ENCODE measurements around the gene HNRNPM. TPM values are rescaled to one million over a fixed set of nuclear protein-coding genes. Genes with fewer than 3 reads are reported as not detected.

HNRNPM gene
- total RNA-seq, 1 experiment from 2014 or later: 204 TPM

GRCh38 chr19:8526345-8527091 lies 81.7 kb downstream of the HNRNPM start:
- no peak for TF ChIP-seq CTCF (IDR thresholded peaks at IDR 0.05; ENCODE audit: unreplicated experiment)
- Mint-ChIP-seq H3K27me3 (ENCODE audit: unreplicated experiment) (no peaks in the 10 kb centered on the region), H3K36me3 (ENCODE audit: insufficient read depth, unreplicated experiment) (peaks cover 4% of the 10 kb centered on the region), H3K4me3 (ENCODE audit: low read depth, unreplicated experiment) (no peak overlapping the region), H3K4me1 (ENCODE audit: low read depth, unreplicated experiment) (peaks cover 11% of the 10 kb centered on the region), H3K27ac (ENCODE audit: unreplicated experiment) (no peak overlapping the region), H3K9me3 (ENCODE audit: low read depth, unreplicated experiment) (no peaks in the 10 kb centered on the region)
- no TSS peak for BruUV-seq (replicated peaks)
- CTCF ChIA-PET: interaction anchor here (0.6 to 1.0 kb wide), 3 partner anchors 13 to 1155 kb away, joined by 3 read pairs; partner anchors contain the start of genes MARCHF2 and ZNF414
- DNase-seq: peak; percentile 92
- intact Hi-C loops (cut with micrococcal nuclease; ENCODE audit: unreplicated experiment): no loop called here

GRCh38 chr19:8528500-8528899 lies 83.7 kb downstream of the HNRNPM start:
- no peak overlapping the region for H3K27ac Mint-ChIP-seq (ENCODE audit: unreplicated experiment)
- TF ChIP-seq CTCF (IDR thresholded peaks at IDR 0.05; ENCODE audit: unreplicated experiment): no peak
- no TSS peak for BruUV-seq (replicated peaks)

GRCh38 chr19:8529369-8530006 lies 84.7 kb downstream of the HNRNPM start:
- no peak for DNase-seq
- TF ChIP-seq CTCF (IDR thresholded peaks at IDR 0.05; ENCODE audit: unreplicated experiment): no peak
- Mint-ChIP-seq H3K9me3 (ENCODE audit: low read depth, unreplicated experiment) (no peaks in the 10 kb centered on the region), H3K27me3 (ENCODE audit: unreplicated experiment) (no peaks in the 10 kb centered on the region), H3K36me3 (ENCODE audit: insufficient read depth, unreplicated experiment) (peaks cover 4% of the 10 kb centered on the region), H3K27ac (ENCODE audit: unreplicated experiment) (no peak overlapping the region), H3K4me3 (ENCODE audit: low read depth, unreplicated experiment) (no peak overlapping the region), H3K4me1 (ENCODE audit: low read depth, unreplicated experiment) (peaks cover 11% of the 10 kb centered on the region)
- BruUV-seq (replicated peaks): no TSS peak
- CTCF ChIA-PET: no interaction called here
- intact Hi-C loops (cut with micrococcal nuclease; ENCODE audit: unreplicated experiment): no loop called here

More at GRCh38 chr19:8528500-8528899, 83.7 kb downstream of the HNRNPM start:
- intact Hi-C loops (cut with micrococcal nuclease; ENCODE audit: unreplicated experiment): no loop called here
- H3K4me1 Mint-ChIP-seq (ENCODE audit: low read depth, unreplicated experiment): peaks cover 11% of the 10 kb centered on the region
- CTCF ChIA-PET: no interaction called here
- H3K4me3 Mint-ChIP-seq (ENCODE audit: low read depth, unreplicated experiment): no peak overlapping the region
- H3K9me3 Mint-ChIP-seq (ENCODE audit: low read depth, unreplicated experiment): no peaks in the 10 kb centered on the region
- peaks cover 4% of the 10 kb centered on the region for H3K36me3 Mint-ChIP-seq (ENCODE audit: insufficient read depth, unreplicated experiment)
- DNase-seq: no peak
- no peaks in the 10 kb centered on the region for H3K27me3 Mint-ChIP-seq (ENCODE audit: unreplicated experiment)

- Mint-ChIP-seq H3K27ac (ENCODE audit: unreplicated experiment) (no peak overlapping the region), H3K27me3 (ENCODE audit: unreplicated experiment) (no peaks in the 10 kb centered on the region), H3K4me3 (ENCODE audit: low read depth, unreplicated experiment) (no peak overlapping the region), H3K4me1 (ENCODE audit: low read depth, unreplicated experiment) (peaks cover 11% of the 10 kb centered on the region), H3K36me3 (ENCODE audit: insufficient read depth, unreplicated experiment) (peaks cover 4% of the 10 kb centered on the region), H3K9me3 (ENCODE audit: low read depth, unreplicated experiment) (no peaks in the 10 kb centered on the region)
- TF ChIP-seq CTCF (IDR thresholded peaks at IDR 0.05; ENCODE audit: unreplicated experiment): no peak
- no TSS peak for BruUV-seq (replicated peaks)
- DNase-seq: no peak
- CTCF ChIA-PET: no interaction called here
- intact Hi-C loops (cut with micrococcal nuclease; ENCODE audit: unreplicated experiment): no loop called here
Measured at GRCh38 chr19:8530061-8530679, 85.4 kb downstream of the HNRNPM start.
